Fibroblast of lung (primary cell): ENCODE results near the gene PFKP. TPM values are rescaled to one million over a fixed set of nuclear protein-coding genes. Genes with fewer than 3 reads are reported as not detected.

Source experiments
- DNase-seq, 2 donors: peaks; one replicate each; pipeline versions ENCODE4 v3.0.0 to v3.0.0-alpha.2; 2010; ENCODE audit warnings: low read depth in 2 of 2
- H2AFZ ChIP-seq: 2 replicates; pipeline ENCODE4 v1.5.1; 2012; ENCODE audit warnings: low read length, control low read depth, inconsistent platforms
- H3K27ac ChIP-seq: 2 replicates; pipeline ENCODE4 v1.5.1; 2011; ENCODE audit warnings: low read length, control low read depth; ENCODE audit not compliant: insufficient read depth
- H3K27me3 ChIP-seq: 2 replicates; pipeline ENCODE4 v1.5.1; 2011; ENCODE audit warnings: mild to moderate bottlenecking, low read length; ENCODE audit not compliant: control insufficient read depth, insufficient read depth
- H3K36me3 ChIP-seq: 2 replicates; pipeline ENCODE4 v1.5.1; 2011; ENCODE audit warnings: low read length; ENCODE audit not compliant: control insufficient read depth, insufficient read depth
- H3K4me1 ChIP-seq: 2 replicates; pipeline ENCODE4 v1.5.1; 2011; ENCODE audit warnings: low read length; ENCODE audit not compliant: control insufficient read depth, insufficient read depth; ENCODE audit errors: extremely low read depth
- H3K4me2 ChIP-seq: 2 replicates; pipeline ENCODE4 v1.5.1; 2011; ENCODE audit warnings: low read length, control low read depth; ENCODE audit not compliant: insufficient read depth; ENCODE audit errors: extremely low read depth
- H3K4me3 ChIP-seq, 4 experiments: fragments of 200-600 bp in 1 of 4; sonication (generic) in 1 of 4; replicated peaks in 1 of 4; 2 replicates each; pipeline ENCODE4 v1.5.1; 2011 to 2016; ENCODE audit warnings: low read length in 4 of 4, low read depth in 3 of 4, mild to moderate bottlenecking in 3 of 4, control low read depth in 2 of 4, inconsistent platforms in 1 of 4, mixed read lengths in 1 of 4; ENCODE audit not compliant: insufficient read depth in 1 of 4; ENCODE audit errors: control extremely low read depth in 1 of 4
- H3K79me2 ChIP-seq: 2 replicates; pipeline ENCODE4 v1.5.1; 2012; ENCODE audit warnings: mild to moderate bottlenecking, low read length, inconsistent platforms; ENCODE audit not compliant: control insufficient read depth, insufficient read depth
- H3K9ac ChIP-seq: 2 replicates; pipeline ENCODE4 v1.5.1; 2011; ENCODE audit warnings: mild to moderate bottlenecking, low read length, control low read depth; ENCODE audit not compliant: insufficient read depth
- H3K9me3 ChIP-seq: 2 replicates; pipeline ENCODE4 v1.5.1; 2012; ENCODE audit warnings: low read depth, low read length; ENCODE audit not compliant: control insufficient read depth, insufficient read depth
- H4K20me1 ChIP-seq: 2 replicates; pipeline ENCODE4 v1.5.1; 2011; ENCODE audit warnings: low read length; ENCODE audit not compliant: control insufficient read depth, insufficient read depth; ENCODE audit errors: extremely low read depth
- EZH2 ChIP-seq: IDR thresholded peaks from 2 replicates; pipeline ENCODE4 v1.5.1; 2012; ENCODE audit warnings: low read length, control low read depth, mild to moderate bottlenecking; ENCODE audit errors: missing control alignments
- polyA plus RNA-seq, 2 donors: library from polyadenylated mRNA; depleted of rRNA in 1 of 2; stranded (reverse) in 1 of 2; unstranded in 1 of 2; fragments of >200 nt; gene quantifications; 2 replicates each; pipeline ENCODE4 v1.2.1, GENCODE V29; 2011 to 2012; ENCODE audit warnings: missing spikeins in 1 of 2
- total RNA-seq: library from RNA; depleted of rRNA; stranded (reverse); fragments of >200 nt; gene quantifications from 2 replicates; pipeline ENCODE4 v1.2.1, GENCODE V29; 2014
- TF ChIP-seq, protein P1 (sequence below), 2 donors: IDR thresholded peaks in 1 of 2; conservative IDR thresholded peaks in 1 of 2; 1 replicate in 1 of 2; 2 replicates in 1 of 2; pipeline ENCODE4 v1.5.1; 2011 to 2012; ENCODE audit warnings: low read length in 2 of 2, control low read depth in 1 of 2, inconsistent platforms in 1 of 2, low read depth in 1 of 2, mild to moderate bottlenecking in 1 of 2

PFKP gene
- total and polyA plus RNA-seq, 2 donors (not counting 1 experiment from before 2014, with no cell fraction given) = 74.3 to 90.3 TPM

DNA sequence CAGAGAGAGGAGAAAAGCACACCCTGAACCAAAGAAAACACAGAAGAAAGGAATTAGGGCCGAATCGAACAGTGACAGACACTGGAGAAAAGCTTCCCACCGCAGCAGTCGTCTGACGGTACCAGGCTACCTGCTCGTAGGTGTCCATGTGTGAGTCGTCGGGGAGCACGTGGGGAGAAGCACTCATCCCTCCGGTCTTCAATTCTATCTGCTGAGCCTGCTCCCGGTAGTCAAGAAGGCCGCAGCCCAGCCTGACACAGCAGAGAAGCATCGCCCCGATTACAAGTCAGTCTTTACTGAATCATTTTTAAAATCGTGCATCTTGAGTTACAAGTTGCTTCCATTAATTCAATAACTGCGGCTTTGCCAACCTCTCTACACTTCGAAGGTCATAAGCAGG is 80.7 kb downstream of the PFKP start:
- H2AFZ ChIP-seq = no peak overlapping the region
- no peaks in the 10 kb centered on the region for H3K79me2 ChIP-seq
- no peak for DNase-seq
- no peaks in the 10 kb centered on the region for H3K27me3 ChIP-seq
- H3K4me2 ChIP-seq = no peak overlapping the region
- H3K36me3 ChIP-seq = peaks cover 43% of the 10 kb centered on the region
- TF ChIP-seq, protein P1, sequence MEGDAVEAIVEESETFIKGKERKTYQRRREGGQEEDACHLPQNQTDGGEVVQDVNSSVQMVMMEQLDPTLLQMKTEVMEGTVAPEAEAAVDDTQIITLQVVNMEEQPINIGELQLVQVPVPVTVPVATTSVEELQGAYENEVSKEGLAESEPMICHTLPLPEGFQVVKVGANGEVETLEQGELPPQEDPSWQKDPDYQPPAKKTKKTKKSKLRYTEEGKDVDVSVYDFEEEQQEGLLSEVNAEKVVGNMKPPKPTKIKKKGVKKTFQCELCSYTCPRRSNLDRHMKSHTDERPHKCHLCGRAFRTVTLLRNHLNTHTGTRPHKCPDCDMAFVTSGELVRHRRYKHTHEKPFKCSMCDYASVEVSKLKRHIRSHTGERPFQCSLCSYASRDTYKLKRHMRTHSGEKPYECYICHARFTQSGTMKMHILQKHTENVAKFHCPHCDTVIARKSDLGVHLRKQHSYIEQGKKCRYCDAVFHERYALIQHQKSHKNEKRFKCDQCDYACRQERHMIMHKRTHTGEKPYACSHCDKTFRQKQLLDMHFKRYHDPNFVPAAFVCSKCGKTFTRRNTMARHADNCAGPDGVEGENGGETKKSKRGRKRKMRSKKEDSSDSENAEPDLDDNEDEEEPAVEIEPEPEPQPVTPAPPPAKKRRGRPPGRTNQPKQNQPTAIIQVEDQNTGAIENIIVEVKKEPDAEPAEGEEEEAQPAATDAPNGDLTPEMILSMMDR (conservative IDR thresholded peaks at IDR 0.05 in 1 of 2, IDR thresholded peaks at IDR 0.05 in 1 of 2; ENCODE audit: low read depth in 1 of 2, low read length in 2 of 2) = no peak
- TF ChIP-seq EZH2 = no peak
- no peak overlapping the region for H3K4me3 ChIP-seq
- no peak overlapping the region for H3K9ac ChIP-seq
- H3K9me3 ChIP-seq = no peaks in the 10 kb centered on the region
- no peak overlapping the region for H3K27ac ChIP-seq
- H4K20me1 ChIP-seq = no peaks in the 10 kb centered on the region
- no peaks in the 10 kb centered on the region for H3K4me1 ChIP-seq

DNA sequence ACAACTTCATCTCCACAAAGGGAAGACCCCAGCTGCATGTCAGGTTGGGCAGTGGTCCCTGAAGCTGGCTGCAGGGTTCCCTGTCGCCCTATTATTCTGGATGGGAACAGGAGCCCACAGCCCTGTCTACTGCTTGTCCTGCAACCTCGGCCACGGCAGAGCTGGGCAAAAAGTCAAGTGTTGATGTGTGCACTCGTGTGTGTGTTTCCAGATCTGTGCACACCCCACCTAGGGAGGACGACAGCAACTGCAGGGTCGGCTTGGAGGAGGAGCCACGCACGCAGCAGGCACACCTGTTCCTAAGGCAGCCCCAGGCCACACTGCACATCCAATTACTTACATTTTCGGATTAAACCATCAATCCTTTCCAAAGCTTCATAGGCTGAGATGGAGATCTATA is 81.6 kb downstream of the PFKP start:
- Histone ChIP-seq H3K9me3 (no peaks in the 10 kb centered on the region), H3K9ac (no peak overlapping the region), H3K79me2 (no peaks in the 10 kb centered on the region), H3K36me3 (peaks cover 38% of the 10 kb centered on the region), H3K4me3 (no peak overlapping the region), H3K27ac (no peak overlapping the region), H4K20me1 (no peaks in the 10 kb centered on the region), H2AFZ (no peak overlapping the region), H3K4me1 (no peaks in the 10 kb centered on the region), H3K4me2 (no peak overlapping the region), H3K27me3 (no peaks in the 10 kb centered on the region)
- TF ChIP-seq EZH2 = no peak
- TF ChIP-seq, protein P1 (conservative IDR thresholded peaks at IDR 0.05 in 1 of 2, IDR thresholded peaks at IDR 0.05 in 1 of 2; ENCODE audit: low read depth in 1 of 2, low read length in 2 of 2) = no peak
- DNase-seq = no peak

DNA sequence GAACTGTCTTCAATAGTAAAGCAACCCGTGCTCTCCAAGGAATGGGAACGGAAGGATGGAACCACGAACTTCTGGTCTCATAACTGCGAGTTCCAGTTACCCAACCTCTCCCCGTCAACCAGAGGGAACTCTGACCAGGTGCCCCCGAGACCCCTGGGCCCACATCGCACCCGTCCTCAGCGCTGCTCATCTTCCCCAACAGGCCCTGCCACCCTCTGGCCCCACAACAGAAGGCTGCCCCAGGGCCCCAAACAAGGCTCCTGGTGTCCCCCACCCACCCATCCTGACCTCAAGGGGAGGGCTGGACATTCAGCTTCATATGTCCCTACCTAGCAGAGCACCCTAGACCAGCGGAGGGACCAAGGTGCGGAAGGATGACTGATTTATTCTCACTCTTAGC is 82.6 kb downstream of the PFKP start:
- H3K9ac ChIP-seq = no peak overlapping the region
- no peaks in the 10 kb centered on the region for H3K27me3 ChIP-seq
- TF ChIP-seq, protein P1 (conservative IDR thresholded peaks at IDR 0.05 in 1 of 2, IDR thresholded peaks at IDR 0.05 in 1 of 2; ENCODE audit: low read depth in 1 of 2, low read length in 2 of 2) = no peak
- TF ChIP-seq EZH2 = no peak
- no peaks in the 10 kb centered on the region for H3K4me1 ChIP-seq
- H3K27ac ChIP-seq = no peak overlapping the region
- no peak overlapping the region for H3K4me3 ChIP-seq
- no peaks in the 10 kb centered on the region for H3K9me3 ChIP-seq
- H4K20me1 ChIP-seq = no peaks in the 10 kb centered on the region
- H3K79me2 ChIP-seq = no peaks in the 10 kb centered on the region
- H3K36me3 ChIP-seq = peaks cover 39% of the 10 kb centered on the region
- DNase-seq = no peak
- no peak overlapping the region for H3K4me2 ChIP-seq
- no peak overlapping the region for H2AFZ ChIP-seq
